Measurements from ENCODE around the gene SDHAF2.
"Not testable (repeated sequence)": the region's sequence is repeated elsewhere in the genome, so short reads cannot be mapped to it uniquely, and the experiment has no call there.

DNA sequence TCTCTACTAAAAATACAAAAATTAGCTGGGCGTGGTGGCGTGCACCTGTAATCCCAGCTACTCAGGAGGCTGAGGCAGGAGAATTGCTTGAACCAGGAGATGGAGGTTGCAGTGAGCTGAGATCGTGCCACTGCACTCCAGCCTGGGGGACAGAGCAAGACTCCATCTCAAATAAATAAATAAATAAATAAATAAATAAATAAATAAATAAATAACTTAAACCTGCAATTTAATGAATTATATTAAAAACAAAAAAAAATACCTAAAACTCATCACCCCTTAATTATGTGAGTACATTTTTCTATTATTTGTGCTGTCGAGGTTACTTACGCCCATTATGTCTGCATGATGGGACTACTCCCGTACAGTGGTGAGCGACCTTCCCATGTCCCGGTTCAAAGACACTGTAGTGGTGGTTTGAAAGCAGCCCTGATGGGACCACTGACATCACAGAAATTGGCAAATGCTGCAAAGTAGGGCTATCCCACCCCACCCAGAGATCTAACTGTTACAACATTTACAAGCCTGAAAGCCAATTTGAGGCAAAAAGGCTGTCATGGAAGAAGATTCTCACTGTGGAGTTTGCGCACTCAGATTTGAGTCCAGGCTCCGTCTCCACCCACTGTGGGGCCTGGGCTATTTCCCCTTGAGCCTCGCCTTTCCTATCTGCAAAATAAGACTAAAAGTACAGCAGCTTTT is 49.6 kb downstream of the SDHAF2 start:
- TF ChIP-seq REST (IDR thresholded peaks at IDR 0.05; ENCODE audit: insufficient read depth in 1 of 2, low read depth in 2 of 2, low read length in 1 of 2); CTCF (IDR thresholded peaks at IDR 0.05); TCF7L2 (IDR thresholded peaks at IDR 0.05; ENCODE audit: low read depth, low read length); POLR2AphosphoS5 (IDR thresholded peaks at IDR 0.05; ENCODE audit: low read depth, low read length); SIN3A (IDR thresholded peaks at IDR 0.05; ENCODE audit: borderline replicate concordance, insufficient read depth, low read depth, low read length): not testable (repeated sequence)

Measured in Panc1 (cell line).